ENCODE data around the gene RNF43.

RNF43 gene

DNA sequence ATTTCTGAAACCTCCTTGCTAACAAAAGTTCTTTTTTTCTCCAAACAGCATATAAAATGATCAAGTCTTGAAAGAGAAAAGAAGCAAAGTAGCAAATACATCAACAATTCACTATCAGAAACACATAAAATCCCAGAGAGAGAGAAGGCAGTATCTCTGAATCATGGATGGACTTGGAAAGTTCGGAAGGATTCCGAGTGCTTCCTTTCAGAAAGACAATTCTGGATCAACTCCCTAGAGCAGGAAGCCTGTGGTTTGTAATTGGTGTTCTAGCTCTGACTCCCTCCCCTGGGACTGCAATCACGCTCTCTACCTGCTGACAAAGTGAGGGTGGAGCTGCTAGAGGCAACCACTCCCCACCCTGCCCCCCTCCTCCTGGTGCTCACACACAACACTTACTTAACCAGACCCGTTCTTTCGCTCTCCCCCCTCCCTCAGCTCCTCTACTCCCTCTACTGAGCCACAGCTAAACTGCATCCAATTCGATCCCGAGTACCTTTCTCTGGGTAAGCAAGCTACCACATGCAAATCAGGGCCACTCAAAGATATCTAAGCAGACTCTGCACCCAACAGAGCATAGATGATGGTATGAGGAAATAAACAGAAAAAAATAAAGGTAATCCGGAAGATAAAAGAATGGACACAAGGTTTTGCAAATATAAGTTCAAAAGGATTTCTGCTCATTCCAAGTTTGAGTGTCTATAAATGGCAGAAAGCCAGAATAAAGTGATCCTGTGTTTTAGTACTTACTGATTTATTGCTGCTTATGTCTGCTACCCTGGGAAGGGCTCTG, at the start of gene RNF43:
RNF43 (minus strand) TSS at position 235 of the 793 bp plus-strand sequence. CDS start 1,957 bp downstream, outside the sequence.
- DNase-seq: peak; percentile 83 to 90

DNA sequence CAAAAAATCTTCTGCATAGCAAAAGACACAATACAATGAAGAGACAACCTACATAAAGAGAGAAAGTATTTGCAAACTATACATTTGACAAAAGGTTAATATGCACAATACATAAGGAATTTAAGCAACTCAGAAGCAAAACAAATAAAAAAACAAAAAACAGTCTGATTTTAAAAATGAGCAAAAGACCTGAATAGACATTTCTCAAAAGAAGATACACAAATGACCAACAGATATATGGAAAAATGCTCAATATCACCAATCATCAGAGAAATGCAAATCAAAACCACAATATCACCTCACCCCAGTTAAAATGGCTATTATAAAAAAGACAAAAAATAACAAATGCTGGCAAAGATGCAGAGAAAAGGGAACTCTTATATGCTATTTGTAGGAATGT, 38.2 kb upstream of the RNF43 start:
- no peak for DNase-seq

DNA sequence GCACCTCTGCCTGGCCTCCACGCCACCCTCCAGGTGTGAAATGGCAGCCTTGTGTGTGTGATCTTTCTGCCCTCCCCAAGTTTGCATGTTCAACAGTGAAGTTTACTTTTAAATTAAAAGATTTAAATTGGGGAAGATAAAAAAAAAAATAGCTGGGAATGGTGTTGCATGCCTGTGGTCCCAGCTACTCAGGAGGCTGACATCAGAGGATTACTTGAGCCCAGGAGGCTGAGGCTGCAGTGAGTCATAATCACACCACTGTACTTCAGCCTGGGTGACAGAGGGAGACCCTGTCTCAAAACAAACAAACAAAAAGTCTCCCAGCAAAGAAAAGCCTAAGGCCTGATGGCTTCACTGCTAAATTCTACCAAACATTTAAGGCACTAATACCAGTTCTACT, 35.4 kb upstream of the RNF43 start:
- no peak for DNase-seq

DNA sequence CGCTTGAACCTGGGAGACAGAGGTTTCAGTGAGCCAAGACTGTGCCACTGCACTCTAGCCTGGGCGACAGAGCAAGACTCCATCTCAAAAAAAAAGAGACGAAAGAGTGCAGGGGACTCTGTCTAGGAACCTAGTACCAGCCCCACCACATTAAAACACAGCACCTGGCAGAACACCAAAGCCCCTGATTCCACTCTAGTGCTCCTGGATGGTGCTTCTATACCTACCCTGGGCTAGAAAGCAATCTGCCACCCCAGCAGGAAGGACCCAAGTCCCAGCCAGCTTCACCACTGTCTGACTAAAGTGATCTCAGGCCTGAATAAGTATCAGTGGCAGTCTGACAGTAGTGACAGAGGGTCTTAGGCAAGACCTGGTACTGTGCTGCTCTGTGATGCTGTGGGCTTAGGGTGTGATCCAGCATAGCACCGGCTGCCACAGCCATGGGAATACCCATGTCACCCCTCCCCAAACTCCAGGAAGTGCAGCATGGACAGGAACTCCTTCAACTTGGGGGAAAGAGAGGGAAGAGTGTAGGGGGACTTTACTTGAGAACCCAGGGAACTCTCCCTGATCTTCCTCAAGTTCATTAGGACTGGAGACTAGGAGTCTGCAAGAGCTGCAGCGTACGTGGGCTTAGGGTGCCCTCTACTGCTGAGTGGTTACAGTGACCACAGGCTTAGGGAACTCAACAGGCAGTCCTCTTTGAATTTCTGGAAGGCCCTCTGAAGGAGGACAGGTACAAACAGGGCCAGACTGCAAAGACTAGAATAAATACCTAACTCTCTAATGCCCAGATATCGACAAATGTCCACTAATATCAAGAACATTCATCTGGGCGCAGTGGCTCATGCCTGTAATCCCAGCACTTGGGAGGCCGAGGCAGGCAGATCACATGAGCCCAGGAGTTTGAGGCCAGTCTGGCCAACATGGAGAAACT, 30.0 kb upstream of the RNF43 start:
- peak; percentile 70 to 75 for DNase-seq

DNA sequence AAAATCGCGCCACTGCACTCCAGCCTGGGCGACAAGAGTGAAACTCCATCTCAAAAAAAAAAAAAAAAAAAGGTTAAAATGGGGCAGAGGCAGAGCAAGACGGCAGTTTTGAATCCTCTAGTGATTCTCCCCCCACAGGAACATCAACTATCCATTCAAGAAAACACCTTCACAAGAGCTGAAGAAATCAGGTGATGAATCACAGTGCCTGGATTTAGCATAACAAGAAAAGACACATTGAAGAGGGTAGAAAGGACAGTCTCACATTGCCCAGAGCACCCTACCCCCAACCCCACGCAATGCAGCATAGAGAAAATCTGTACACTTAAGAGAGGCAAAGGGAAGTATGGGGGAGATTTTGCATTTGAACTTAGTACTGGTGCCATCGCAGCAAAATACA, 28.8 kb upstream of the RNF43 start:
- DNase-seq: no peak

DNA sequence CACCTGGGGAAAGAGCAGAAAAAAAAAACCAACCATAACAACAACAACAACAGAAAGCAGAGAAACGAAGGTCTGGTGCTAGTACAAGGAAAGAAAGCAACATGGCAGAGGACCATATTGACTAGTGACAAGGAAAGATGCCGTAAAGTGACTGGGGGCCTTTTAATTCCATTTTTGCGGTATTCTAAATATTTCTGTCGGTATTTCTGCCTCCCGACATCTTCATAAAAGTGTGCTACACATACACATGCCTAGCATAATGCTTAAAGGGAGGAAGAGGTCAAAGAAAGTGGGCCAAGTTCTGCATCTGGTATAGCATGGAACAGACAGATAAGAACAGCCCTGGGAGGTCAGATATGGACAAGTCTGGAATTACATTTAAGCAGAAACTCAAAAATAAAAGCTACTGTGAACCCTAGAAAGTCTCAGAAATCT, 19.5 kb upstream of the RNF43 start:
- no peak for DNase-seq

DNA sequence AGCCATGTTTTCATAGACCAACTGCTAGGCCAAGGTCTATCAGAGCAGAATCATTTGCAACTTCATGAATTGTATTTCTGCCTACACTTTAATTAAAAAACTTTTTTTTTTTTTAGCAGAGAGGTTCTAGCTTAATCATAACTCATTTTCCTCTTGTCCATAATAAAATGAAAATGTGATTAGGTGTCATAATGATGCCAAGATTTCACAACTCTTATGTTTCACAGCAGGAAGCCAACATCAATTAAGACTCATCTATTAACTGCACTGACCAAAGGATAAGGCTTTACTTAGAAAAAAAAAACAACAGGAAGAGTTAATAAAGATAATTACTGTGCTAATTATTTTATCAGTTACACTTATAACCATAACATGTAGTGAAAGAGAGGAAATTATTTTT, 18.9 kb upstream of the RNF43 start:
- no peak for DNase-seq

DNA sequence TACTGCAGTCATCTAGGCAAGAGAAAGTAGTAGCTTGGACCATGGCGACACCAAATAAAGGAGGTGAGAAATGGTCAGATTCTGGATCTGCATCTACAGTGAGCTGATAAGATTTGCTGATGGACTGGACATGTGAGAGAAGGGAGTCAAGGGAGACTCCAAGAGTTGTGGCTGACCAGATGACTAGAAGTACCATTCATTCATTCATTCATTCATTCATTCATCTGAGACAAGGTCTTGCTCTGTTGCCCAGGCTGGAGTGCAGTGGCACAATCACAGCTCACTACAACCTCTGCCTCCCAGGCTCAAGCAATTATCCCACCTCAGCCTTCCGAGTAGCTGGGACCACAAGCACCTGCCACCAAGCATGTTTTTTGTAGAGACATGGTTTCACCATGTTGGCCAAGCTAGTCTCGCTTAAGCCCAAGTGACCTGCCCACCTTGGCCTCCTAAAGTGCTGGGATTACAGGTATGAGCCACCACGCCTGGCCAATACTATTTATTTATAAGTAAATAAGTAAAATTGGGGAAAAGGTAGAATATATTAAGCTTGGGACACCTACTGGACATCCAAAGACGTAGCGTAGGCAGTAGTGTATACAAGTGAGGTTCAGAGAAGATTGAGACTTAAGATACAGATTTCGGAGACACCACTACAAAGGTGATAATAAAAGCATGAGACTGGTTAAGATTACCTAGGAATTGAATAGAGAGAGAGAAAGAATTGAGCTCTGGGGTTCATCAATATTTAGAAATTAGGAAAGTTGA, 15.7 kb upstream of the RNF43 start:
- DNase-seq: no peak

DNA sequence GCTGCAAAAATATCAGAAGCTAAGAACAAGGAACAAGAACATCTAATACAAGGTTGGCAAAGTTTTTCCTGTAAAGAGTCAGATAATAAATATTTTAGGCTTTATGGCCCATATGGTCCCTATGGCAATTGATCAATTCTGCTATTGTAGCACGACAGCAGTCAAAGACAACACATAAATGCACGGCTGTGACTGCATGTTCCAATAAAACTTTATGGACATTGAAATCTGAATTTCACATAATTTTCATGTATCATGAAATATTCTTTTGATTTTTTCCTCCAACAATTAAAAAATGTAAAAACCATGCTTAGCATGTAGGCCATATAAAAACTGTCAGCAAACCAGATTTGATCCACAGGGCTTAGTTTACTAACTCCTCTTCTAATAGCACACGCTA, 10.5 kb upstream of the RNF43 start:
- DNase-seq: no peak

DNA sequence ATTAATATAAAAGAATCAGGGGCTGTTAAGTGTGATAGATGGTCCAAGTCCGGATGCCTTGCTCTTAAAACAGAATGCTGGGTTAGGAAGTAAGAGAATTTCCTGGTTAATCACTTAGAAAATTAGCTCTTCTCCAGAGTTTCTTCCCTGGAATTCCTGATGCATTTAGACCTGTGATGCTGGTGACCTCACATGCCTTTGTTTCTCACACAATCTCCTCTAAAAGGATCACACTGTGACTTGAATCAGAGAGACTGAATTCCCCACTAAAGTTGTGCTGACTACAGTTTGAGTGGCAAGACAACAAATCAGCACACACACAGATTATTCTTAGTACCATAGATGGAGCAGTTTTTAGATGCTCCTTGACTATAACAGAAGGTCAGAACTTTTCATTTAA, 4.4 kb upstream of the RNF43 start:
- no peak for DNase-seq

DNA sequence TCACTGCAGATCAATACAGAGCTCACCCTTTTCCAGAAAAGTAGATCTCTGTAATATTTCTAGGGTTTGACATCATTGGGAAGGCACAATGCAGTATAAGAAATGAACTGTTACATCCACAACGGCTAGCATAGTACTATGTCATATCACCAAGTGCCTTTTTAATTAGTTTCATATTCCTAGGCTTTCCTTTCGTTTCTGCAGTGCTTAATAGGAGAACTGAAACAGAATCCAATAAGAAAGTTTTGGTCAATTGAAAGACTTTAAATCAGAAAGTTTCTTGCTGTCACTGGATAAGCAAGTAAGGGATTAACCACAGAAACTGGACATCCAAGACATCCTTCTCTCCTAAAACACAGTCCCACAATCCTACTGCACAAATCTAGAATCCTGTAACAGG, 3.5 kb upstream of the RNF43 start:
- DNase-seq: no peak

DNA sequence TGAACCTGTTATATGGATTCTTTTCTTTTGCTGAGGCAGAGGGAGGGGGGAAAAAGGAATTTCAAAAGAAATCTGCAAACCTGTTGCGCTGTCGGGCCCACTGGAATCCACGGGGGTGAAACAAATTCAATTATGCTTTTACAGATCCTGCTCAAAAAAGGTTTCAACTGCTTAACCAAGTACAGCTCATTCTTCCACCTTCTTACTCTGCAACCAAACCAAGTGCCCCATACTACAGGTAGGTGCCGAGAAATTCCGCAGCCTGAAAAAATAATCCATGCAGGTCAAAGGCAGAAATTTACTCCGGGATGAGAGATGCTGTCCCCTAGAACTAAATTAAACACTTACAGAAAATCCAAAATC, 416 bp downstream of the RNF43 start:
- DNase-seq: no peak

DNA sequence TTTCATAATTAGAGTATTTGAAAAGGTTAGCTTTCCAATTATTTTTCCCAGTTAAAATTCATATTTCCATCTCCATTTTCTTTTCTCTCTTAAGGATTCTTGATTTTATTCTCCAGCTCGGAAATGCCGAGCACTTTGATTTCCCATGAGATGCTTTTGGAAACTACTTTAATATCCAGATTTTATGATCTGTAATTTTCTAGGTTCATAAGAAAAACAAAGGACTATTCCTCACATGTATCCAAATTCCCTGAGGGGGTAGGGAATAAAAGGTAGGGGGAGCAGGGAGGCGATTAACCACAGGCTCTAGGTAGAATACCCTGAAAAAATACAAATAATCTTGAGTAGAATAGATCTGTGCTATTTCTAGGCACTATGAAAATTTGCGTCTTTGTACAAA, 938 bp downstream of the RNF43 start:
- DNase-seq: no peak

DNA sequence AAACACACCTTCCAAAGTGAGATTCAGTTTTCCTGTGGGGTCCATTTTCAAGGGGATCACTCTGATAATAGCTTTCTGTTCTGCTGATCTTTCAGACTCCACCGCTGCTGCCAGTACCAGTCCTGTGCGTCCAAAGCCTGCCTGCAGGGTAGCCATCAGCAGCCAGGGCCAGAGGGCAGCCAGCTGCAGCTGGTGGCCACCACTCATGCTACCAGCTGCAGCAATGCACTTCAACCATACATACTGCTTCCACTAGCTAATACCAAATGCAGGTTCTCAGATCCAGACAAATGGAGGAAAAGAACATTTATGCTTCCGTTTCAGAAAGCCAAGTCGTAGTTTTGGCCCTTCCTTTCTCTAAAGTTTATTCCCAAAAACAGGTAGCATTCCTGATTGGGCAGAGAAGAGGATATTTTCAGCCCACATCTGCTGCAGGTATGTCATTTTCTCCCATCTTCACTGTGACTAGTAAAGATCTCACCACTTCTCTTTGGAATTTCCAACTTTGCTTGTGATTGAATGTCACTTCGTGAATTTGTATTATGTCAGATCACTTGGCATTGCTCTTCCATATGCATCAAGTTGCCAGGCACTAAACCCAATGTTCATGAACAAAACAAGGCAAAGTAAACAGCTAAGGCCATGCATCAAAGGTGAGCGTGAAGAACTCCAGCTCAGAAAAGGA, 1.8 kb downstream of the RNF43 start:
- DNase-seq: no peak

DNA sequence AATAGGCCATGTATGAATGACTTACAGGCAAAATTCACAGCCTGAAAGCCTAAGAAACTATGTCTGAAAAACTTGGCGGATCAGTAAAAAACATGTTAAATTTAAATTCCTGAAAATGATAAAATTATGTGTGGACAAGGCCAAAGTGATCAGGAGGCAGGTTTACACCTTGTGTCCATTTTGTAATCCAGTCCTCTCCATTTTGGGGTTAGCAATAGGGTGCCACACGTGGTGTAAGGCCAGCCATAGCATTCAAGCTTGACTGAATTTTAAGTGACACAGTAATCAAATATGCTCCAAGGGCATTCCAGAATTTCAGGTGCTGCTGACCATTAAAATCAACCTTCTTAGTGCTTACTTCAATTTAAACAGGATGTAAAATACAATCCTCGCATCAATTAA, 2.7 kb downstream of the RNF43 start:
- DNase-seq: no peak

DNA sequence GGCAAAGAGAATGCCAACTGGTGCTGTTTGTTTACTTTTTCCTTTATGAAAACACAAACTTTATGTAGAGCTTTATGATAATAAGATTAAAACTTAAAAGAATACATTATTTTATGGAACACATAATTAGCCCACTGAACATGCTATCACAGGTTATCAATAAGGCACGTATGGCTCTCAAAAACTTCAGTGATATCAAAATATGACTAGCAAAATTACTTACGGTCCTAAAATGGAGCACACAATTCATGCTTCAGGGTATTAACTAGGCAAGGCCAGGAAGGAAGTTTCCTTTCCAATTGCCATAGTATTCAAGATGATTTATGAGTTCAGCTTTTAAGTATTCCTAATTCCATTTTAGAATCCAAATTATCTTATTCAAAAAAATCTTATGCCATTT, 3.6 kb downstream of the RNF43 start:
- DNase-seq: no peak

DNA sequence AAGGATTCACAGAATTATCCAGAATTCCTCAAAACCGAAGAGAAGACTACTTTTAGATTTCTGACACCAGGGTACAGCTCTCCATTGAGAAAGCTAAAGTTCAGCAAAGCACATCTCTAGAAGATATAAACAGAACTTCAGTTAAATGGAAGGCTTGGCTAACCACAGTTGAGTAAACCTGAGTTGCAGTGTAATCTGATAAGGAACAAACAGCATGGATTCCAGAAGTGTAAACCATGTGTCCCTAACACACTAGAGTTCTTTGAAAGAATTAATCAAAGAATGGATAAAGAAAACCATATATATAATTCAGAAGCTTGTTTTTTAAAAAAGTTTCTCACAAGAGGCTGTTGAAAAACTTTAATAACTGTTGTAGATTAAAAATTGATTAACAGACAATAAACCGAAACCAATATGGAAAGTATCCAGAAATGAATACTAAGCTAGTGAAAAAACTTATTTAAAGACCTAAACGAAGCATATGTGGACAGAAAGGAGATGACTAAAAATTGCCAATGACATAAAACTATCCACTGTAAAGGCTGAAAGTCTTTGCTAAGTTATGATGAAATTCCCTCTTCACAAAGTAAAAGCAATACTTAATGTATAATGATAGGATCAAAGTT, 4.3 kb downstream of the RNF43 start:
- DNase-seq: no peak

DNA sequence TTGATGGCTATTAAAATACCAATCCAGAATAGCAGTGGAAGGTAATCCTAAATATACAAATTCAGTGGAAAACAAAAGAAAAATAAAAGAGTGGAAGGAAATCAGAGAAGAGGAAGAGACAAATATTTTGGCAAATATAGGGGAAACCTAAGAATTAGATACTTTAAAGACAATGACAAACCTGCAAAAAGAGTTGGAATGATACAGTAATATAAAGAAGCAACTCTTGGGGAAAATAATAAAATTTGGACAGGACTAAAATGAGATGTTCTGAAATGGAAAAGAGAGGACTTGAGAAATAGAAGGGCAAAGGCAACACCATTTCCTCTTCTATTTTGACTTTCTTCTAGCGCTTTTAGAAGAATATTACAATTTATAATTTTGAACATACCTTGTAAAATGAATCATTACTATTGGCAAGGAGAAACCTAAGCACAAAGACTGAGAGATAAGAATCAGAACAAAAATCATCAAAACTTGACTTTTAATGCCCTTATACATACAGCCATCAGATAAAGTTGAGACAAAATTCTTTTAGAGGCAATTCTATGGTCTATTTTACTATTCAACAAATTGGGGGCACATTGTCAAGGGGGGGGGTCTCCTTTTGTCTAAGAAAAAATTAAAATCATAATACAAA, 5.2 kb downstream of the RNF43 start:
- no peak for DNase-seq

DNA sequence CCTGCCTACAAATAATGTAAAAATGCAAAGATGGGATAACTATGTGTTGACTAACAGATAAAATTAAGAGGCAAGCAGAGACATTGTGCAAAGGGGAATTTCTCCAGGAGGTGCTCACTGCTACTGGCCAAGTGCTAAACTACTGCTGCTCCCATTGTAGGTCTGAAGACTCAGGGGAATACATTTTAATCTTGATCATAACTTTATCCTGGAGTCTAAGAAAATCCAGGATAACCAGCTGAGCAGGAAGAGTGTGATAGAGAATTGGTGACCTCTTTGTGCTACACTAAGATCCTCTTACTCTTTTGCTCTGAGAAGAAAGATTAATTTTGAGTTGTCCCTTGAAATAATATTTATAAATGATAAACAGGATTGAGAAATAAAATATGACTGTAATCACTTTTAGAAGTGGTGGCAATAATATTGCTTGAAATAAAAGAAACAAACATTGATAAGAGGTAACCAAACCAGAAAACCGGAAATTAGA, 5.9 kb downstream of the RNF43 start:
- no peak for DNase-seq

DNA sequence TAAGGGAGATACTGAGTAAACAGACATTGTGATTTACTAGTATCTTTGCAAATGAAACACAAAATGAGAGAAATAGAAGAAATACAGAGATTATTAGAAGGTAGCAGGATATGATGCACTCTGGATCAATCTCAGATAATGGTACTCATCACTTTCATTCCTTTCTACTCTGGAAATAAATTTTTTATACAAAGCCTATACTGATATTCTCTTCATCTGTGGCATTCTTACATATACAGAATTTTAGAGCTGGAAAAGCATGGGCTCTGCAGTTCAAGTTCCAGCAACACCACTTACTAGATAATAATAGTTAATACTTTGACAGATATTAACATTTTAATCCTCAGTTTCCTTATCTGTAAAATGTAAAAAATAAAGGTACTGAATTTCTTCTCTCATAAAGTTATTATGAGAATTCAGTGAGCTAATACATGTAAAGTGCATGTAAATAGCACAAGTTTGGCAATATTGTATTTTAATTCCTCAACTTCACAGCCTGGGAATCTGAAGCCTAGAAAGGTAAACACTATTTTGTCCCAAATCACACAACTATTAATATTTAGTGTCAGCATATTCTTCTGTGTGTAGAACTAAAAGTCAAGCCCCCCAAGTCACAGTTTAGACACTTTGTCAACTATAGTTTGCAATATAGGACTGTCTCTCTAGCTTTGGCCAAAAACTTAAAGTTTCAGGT, 6.5 kb downstream of the RNF43 start:
- DNase-seq: no peak

DNA sequence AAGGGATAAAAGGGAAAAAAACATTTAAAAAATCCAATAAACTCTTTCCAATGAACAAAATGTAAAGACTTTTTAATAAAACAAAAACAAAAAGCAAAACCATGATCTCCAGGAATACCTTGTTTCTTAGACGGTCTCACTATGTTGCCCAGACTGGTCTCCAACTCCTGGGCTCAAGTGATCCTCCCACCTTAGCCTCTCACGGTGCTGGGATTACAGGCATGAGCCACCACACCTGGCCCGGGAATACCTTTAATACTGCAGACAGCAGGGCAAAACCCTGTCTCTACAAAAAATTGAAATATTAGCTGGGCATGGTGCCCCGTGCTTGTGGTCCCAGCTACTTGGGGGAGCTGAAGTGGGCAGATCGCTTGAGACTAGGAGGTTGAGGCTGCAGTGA, 7.9 kb downstream of the RNF43 start:
- DNase-seq: no peak
